Activated T-cell treated with anti-CD3 and anti-CD28 coated beads for 24 hours (primary cell): Measurements from ENCODE around the gene ARL14EPL.
"Not testable (repeated sequence)": the region's sequence is repeated elsewhere in the genome, so short reads cannot be mapped to it uniquely, and the experiment has no call there.

ENCODE experiments used
- DNase-seq: peaks from one replicate; pipeline ENCODE4 v3.0.0-alpha.2; 2020; ENCODE audit warnings: low read depth

ARL14EPL gene

GRCh38 chr5:116046823-116047222 is 14.6 kb downstream of the ARL14EPL start:
- no peak for DNase-seq

- DNase-seq = no peak
Observed at GRCh38 chr5:116058346-116058936, 26.2 kb downstream of the ARL14EPL start.

- no peak for DNase-seq
Observed at GRCh38 chr5:116062352-116062751, 30.1 kb downstream of the ARL14EPL start.

DNA sequence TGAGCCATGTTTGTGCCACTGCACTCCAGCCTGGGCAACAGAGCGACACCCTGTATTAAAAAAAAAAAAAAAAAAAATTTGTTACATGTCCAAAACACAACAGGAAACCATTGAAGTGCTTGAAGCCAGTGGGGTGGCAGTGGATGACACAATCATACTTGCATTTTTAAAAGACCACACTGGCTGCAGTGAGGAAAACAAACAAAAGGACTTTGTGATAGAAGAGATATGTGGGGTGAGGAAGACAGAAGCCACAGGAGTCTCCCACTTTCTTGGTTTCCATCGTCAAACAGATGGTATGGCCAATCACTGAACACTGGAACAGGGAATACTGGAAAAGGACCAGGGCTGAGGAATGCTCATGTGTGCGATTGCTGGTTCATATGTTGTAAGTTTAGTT is 31.7 kb downstream of the ARL14EPL start:
- DNase-seq = no peak

GRCh38 chr5:116068028-116068632 is 35.9 kb downstream of the ARL14EPL start:
- no peak for DNase-seq

DNA sequence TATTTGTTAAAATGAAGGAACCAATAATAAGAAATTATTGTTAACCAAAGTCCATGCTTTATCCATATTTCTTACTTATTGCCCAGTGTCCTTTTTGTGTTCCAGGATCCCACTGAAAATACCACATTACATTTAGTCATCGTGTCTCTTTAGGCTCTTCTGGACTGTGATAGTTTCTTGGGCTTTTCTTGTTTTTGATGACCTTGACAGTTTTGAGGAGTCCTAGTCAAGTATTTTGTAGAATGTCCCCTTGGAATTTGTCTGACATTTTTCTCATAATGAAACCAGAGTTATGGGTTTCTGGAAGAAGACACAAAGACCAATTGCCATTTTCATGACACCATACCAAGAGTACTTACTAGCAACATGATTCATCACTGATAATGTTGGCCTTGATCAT is 38.9 kb downstream of the ARL14EPL start:
- DNase-seq = no peak

DNA sequence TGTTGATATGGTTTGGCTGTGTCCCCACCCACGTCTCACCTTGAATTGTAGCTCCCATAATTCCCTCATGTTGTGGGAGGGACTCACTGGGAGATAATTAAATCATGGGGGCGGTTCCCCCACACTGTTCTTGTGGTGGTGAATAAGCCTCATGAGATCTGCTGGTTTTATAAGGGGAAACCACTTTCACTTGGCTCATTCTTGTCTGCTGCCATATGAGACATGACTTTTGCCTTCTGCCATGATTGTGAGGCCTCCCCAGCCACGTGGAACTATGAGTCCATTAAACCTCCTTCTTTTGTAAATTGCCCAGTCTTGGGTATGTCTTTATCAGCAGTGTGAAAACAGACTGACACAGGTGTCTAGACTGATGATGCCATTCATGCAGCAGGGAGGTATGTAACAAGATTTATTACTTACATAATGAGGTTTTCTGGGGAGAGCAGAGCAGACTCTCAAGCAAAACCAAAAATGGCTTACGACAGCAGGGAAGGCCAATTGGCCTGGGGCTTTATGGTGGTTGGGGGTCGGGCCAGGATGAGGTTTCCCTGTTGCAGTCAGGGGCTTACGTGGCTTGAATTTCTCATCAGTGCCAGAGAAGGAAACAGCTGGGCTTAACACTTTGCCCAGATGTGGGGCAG is 43.0 kb downstream of the ARL14EPL start:
- DNase-seq = no peak

- no peak for DNase-seq
Observed at GRCh38 chr5:116076496-116076895, 44.2 kb downstream of the ARL14EPL start.

DNA sequence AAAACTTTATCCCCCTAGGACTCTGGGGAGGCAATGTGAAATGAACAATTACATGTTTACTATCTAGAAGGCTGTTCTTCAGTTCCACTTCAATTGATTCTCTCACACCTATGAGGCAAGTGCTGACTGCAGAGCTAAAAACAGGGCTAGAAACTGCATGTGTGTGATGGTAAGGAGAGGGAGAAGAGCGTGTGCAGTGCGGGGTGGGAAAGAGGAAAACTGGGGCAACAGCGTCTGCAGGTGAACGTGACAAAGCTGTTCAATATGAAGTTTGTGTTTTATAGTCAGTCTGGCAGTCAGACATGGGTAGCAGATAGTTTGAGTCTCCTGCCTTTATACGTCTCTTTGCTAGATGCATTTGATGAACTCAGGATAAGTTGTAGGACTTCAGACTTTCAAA is 45.9 kb downstream of the ARL14EPL start:
- DNase-seq = no peak

GRCh38 chr5:116084287-116084691 is 52.0 kb downstream of the ARL14EPL start:
- no peak for DNase-seq

DNA sequence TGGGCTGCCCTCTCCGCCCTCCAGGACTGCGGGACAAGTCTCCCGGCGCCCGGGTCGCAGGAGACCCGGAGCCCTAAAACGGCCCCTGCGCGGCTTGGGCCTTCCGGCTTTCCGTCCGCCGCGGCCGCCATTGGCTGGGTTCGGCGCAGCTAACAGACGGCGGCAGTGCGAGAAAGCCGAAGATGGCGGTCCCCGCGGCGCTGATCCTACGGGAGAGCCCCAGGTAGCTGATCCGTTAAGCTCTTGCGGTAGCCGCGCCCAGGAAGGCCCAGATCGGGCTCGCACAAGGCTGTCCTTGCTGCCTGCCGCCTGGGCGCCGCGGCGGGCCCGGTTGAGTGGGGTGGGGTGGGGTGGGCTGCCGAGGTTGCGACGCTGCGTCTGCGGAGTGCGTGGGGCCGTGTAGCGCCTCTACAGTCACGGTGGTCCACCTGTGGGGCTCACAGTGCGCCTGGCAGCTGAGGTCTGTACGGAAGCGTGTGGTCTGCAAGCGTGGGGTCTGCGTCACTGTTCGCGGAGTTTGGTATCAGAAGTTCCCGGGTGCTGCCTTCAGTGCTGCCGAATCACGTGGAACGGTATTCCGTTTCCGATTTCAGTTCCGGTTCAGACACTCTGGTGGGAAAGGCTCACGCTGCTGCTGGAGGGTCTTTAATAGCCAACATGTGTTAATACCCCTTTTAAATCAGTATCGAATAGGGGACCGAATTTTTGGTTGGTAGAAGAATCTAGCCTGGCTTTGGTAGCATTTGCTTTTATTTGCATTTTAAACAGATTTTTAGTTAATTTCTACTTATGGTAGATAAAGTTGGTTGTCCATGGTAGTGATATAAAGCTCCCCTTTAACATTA is 52.8 kb downstream of the ARL14EPL start, which contains the start of gene COMMD10:
COMMD10 (plus strand) TSS at position 155 of the 845 bp plus-strand sequence.
- DNase-seq = peak; percentile 72

DNA sequence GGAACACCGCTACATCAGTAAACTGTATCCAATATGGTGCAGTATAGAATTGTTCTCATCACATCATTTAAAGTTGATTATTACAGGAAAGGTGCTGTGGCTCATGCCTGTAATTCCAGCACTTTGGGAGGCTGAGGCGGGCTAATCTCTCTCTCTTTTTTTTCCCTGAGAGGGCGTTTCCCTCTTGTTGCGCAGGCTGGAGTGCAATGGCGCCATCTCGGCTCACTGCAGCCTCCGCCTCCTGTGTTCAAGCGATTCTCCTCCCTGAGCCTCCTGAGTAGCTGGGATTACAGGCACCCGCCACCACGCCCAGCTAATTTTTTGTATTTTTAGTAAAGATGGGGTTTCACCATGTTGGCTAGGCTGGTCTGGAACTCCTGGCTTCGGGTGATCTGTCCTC is 54.0 kb downstream of the ARL14EPL start:
- not testable (repeated sequence) for DNase-seq

GRCh38 chr5:116088062-116088461 is 55.8 kb downstream of the ARL14EPL start:
- DNase-seq = no peak

DNA sequence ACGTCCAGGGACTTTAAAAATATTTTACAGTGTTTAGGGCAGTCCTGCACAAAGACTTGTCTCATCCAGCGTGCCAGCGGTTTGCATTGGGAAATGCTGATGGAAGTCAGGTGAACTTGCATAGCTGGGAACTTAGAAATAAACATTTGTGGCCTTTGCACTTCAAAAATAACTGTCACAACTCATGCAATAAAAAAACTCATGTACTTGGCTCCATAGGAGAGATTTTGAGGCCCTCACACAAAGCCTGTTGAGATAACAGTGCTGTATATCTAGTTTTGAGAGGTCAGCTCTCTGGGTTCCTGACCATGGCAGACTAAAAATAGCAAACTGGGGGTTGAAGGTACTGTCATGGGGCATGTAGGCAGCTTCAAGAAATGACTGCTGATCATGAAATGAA is 58.0 kb downstream of the ARL14EPL start:
- no peak for DNase-seq

DNA sequence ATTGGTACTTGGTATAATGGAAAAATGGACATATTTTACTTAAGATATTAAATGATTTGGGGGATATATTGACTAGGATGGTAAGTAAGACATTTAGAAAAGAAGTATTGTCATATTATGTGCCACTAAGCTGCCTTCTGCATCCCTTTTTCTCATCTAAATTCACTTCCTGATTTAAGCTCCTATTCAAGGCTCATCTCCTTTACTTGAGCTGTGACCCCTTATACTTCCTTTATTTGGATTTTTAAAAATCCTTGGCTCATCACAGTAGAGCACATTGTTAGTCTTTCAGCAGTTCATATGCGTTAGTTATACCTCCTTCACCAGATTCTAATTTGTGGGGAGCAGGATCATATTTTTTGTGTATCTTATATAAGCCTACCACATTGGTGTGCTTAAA is 59.1 kb downstream of the ARL14EPL start:
- no peak for DNase-seq

- no peak for DNase-seq
Observed at GRCh38 chr5:116097301-116097700, 65.0 kb downstream of the ARL14EPL start.

DNA sequence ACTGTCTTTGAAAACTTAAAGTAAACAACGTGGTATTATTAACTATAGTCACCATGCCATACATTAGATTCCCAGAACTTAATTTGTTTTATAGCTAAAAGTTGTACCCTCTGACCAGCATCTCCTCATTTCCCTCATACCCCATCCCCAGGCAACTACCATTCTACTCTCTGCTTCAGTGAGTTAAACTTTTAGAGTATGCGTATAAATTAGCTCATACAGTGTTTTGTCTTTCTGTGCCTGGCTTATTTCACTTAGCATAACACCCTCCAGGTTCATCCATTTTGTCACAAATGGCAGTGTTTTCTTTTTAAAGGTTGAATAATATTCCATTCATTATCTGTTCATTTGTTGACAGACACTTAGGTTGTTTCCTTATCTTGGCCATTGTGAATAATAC is 66.7 kb downstream of the ARL14EPL start:
- DNase-seq = no peak

DNA sequence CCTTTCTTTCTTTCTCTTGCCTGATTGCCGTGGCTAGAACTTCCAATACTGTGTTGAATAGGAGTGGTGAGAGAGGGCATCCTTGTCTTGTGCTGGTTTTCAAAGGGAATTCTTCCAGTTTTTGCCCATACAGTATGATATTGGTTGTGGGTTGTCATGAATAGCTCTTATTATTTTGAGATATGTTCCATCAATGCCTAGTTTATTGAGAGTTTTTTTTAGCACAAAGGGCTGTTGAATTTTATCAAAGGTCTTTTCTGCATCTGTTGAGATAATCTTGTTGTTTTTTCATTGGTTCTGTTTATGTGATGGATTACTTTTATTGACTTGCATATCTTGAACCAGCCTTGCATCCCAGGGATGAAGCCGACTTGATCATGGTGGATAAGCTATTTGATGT is 72.7 kb downstream of the ARL14EPL start:
- DNase-seq = not testable (repeated sequence)
